ENCODE measurements around the gene EIF2D.

EIF2D gene

GRCh38 chr1:206593351-206593925 lies 18.8 kb downstream of the EIF2D start:
- H3K4me1 ChIP-seq (ENCODE audit: insufficient read depth, insufficient read length), result no peaks in the 10 kb centered on the region
- no peak overlapping the region for H3K9ac ChIP-seq (ENCODE audit: insufficient read length, low read depth)
- peaks cover 89% of the 10 kb centered on the region for H3K36me3 ChIP-seq (ENCODE audit: insufficient read depth, insufficient read length, low read length)
- H3K9me3 ChIP-seq (ENCODE audit: insufficient read depth, low read length), result no peaks in the 10 kb centered on the region
- no peak for TF ChIP-seq YY1 (IDR thresholded peaks at IDR 0.05; ENCODE audit: insufficient read depth, insufficient read length)
- no peak for TF ChIP-seq SUZ12 (IDR thresholded peaks at IDR 0.05; ENCODE audit: extremely low read depth, insufficient read depth, insufficient read length)
- TF ChIP-seq ZNF274 (IDR thresholded peaks at IDR 0.05; ENCODE audit: low read depth, low read length), result no peak
- H3K27me3 ChIP-seq (ENCODE audit: insufficient read depth, insufficient read length), result no peaks in the 10 kb centered on the region
- H3K4me3 ChIP-seq (ENCODE audit: insufficient read length, low read depth), result no peak overlapping the region
- DNase-seq (ENCODE audit: low read depth, low spot score), result no peak

GRCh38 chr1:206591696-206592095 lies 20.6 kb downstream of the EIF2D start:
- peaks cover 87% of the 10 kb centered on the region for H3K36me3 ChIP-seq (ENCODE audit: insufficient read depth, insufficient read length, low read length)
- TF ChIP-seq ZNF274 (IDR thresholded peaks at IDR 0.05; ENCODE audit: low read depth, low read length) (no peak), SUZ12 (IDR thresholded peaks at IDR 0.05; ENCODE audit: extremely low read depth, insufficient read depth, insufficient read length) (no peak), YY1 (IDR thresholded peaks at IDR 0.05; ENCODE audit: insufficient read depth, insufficient read length) (no peak)
- H3K4me3 ChIP-seq (ENCODE audit: insufficient read length, low read depth), result no peak overlapping the region
- H3K9me3 ChIP-seq (ENCODE audit: insufficient read depth, low read length), result no peaks in the 10 kb centered on the region
- no peak for DNase-seq (ENCODE audit: low read depth, low spot score)
- H3K4me1 ChIP-seq (ENCODE audit: insufficient read depth, insufficient read length), result no peaks in the 10 kb centered on the region
- no peak overlapping the region for H3K9ac ChIP-seq (ENCODE audit: insufficient read length, low read depth)
- no peaks in the 10 kb centered on the region for H3K27me3 ChIP-seq (ENCODE audit: insufficient read depth, insufficient read length)

- DNase-seq (ENCODE audit: low read depth, low spot score), result no peak
- no peaks in the 10 kb centered on the region for H3K9me3 ChIP-seq (ENCODE audit: insufficient read depth, low read length)
- H3K4me3 ChIP-seq (ENCODE audit: insufficient read length, low read depth), result no peak overlapping the region
- no peaks in the 10 kb centered on the region for H3K4me1 ChIP-seq (ENCODE audit: insufficient read depth, insufficient read length)
- TF ChIP-seq ZNF274 (IDR thresholded peaks at IDR 0.05; ENCODE audit: low read depth, low read length), result no peak
- TF ChIP-seq SUZ12 (IDR thresholded peaks at IDR 0.05; ENCODE audit: extremely low read depth, insufficient read depth, insufficient read length), result no peak
- TF ChIP-seq YY1 (IDR thresholded peaks at IDR 0.05; ENCODE audit: insufficient read depth, insufficient read length), result no peak
- H3K9ac ChIP-seq (ENCODE audit: insufficient read length, low read depth), result no peak overlapping the region
- peaks cover 86% of the 10 kb centered on the region for H3K36me3 ChIP-seq (ENCODE audit: insufficient read depth, insufficient read length, low read length)
- H3K27me3 ChIP-seq (ENCODE audit: insufficient read depth, insufficient read length), result no peaks in the 10 kb centered on the region
Observed at GRCh38 chr1:206591226-206591625, 21.0 kb downstream of the EIF2D start.

- no peaks in the 10 kb centered on the region for H3K9me3 ChIP-seq (ENCODE audit: insufficient read depth, low read length)
- no peak overlapping the region for H3K9ac ChIP-seq (ENCODE audit: insufficient read length, low read depth)
- H3K4me1 ChIP-seq (ENCODE audit: insufficient read depth, insufficient read length), result no peaks in the 10 kb centered on the region
- TF ChIP-seq YY1 (IDR thresholded peaks at IDR 0.05; ENCODE audit: insufficient read depth, insufficient read length) (no peak), SUZ12 (IDR thresholded peaks at IDR 0.05; ENCODE audit: extremely low read depth, insufficient read depth, insufficient read length) (no peak), ZNF274 (IDR thresholded peaks at IDR 0.05; ENCODE audit: low read depth, low read length) (no peak)
- H3K36me3 ChIP-seq (ENCODE audit: insufficient read depth, insufficient read length, low read length), result peaks cover 75% of the 10 kb centered on the region
- DNase-seq (ENCODE audit: low read depth, low spot score), result no peak
- no peaks in the 10 kb centered on the region for H3K27me3 ChIP-seq (ENCODE audit: insufficient read depth, insufficient read length)
- no peak overlapping the region for H3K4me3 ChIP-seq (ENCODE audit: insufficient read length, low read depth)
Observed at GRCh38 chr1:206590025-206590758, 22.1 kb downstream of the EIF2D start.

- peaks cover 65% of the 10 kb centered on the region for H3K36me3 ChIP-seq (ENCODE audit: insufficient read depth, insufficient read length, low read length)
- H3K9me3 ChIP-seq (ENCODE audit: insufficient read depth, low read length), result no peaks in the 10 kb centered on the region
- no peak overlapping the region for H3K9ac ChIP-seq (ENCODE audit: insufficient read length, low read depth)
- H3K4me3 ChIP-seq (ENCODE audit: insufficient read length, low read depth), result no peak overlapping the region
- no peak for DNase-seq (ENCODE audit: low read depth, low spot score)
- TF ChIP-seq ZNF274 (IDR thresholded peaks at IDR 0.05; ENCODE audit: low read depth, low read length), result no peak
- TF ChIP-seq YY1 (IDR thresholded peaks at IDR 0.05; ENCODE audit: insufficient read depth, insufficient read length), result no peak
- no peak for TF ChIP-seq SUZ12 (IDR thresholded peaks at IDR 0.05; ENCODE audit: extremely low read depth, insufficient read depth, insufficient read length)
- H3K4me1 ChIP-seq (ENCODE audit: insufficient read depth, insufficient read length), result no peaks in the 10 kb centered on the region
- H3K27me3 ChIP-seq (ENCODE audit: insufficient read depth, insufficient read length), result no peaks in the 10 kb centered on the region
Observed at GRCh38 chr1:206589206-206589605, 23.1 kb downstream of the EIF2D start.

- H3K9me3 ChIP-seq (ENCODE audit: insufficient read depth, low read length), result no peaks in the 10 kb centered on the region
- no peaks in the 10 kb centered on the region for H3K27me3 ChIP-seq (ENCODE audit: insufficient read depth, insufficient read length)
- no peak for DNase-seq (ENCODE audit: low read depth, low spot score)
- TF ChIP-seq ZNF274 (IDR thresholded peaks at IDR 0.05; ENCODE audit: low read depth, low read length) (no peak), YY1 (IDR thresholded peaks at IDR 0.05; ENCODE audit: insufficient read depth, insufficient read length) (no peak), SUZ12 (IDR thresholded peaks at IDR 0.05; ENCODE audit: extremely low read depth, insufficient read depth, insufficient read length) (no peak)
- H3K4me3 ChIP-seq (ENCODE audit: insufficient read length, low read depth), result no peak overlapping the region
- no peak overlapping the region for H3K9ac ChIP-seq (ENCODE audit: insufficient read length, low read depth)
- H3K4me1 ChIP-seq (ENCODE audit: insufficient read depth, insufficient read length), result no peaks in the 10 kb centered on the region
- peaks cover 58% of the 10 kb centered on the region for H3K36me3 ChIP-seq (ENCODE audit: insufficient read depth, insufficient read length, low read length)
Observed at GRCh38 chr1:206588492-206588891, 23.8 kb downstream of the EIF2D start.

- Histone ChIP-seq H3K36me3 (ENCODE audit: insufficient read depth, insufficient read length, low read length) (peaks cover 52% of the 10 kb centered on the region), H3K4me1 (ENCODE audit: insufficient read depth, insufficient read length) (peaks cover 2% of the 10 kb centered on the region), H3K27me3 (ENCODE audit: insufficient read depth, insufficient read length) (no peaks in the 10 kb centered on the region), H3K4me3 (ENCODE audit: insufficient read length, low read depth) (no peak overlapping the region), H3K9me3 (ENCODE audit: insufficient read depth, low read length) (no peaks in the 10 kb centered on the region), H3K9ac (ENCODE audit: insufficient read length, low read depth) (no peak overlapping the region)
- DNase-seq (ENCODE audit: low read depth, low spot score), result no peak
- TF ChIP-seq SUZ12 (IDR thresholded peaks at IDR 0.05; ENCODE audit: extremely low read depth, insufficient read depth, insufficient read length) (no peak), ZNF274 (IDR thresholded peaks at IDR 0.05; ENCODE audit: low read depth, low read length) (no peak), YY1 (IDR thresholded peaks at IDR 0.05; ENCODE audit: insufficient read depth, insufficient read length) (no peak)
Observed at GRCh38 chr1:206587904-206588303, 24.4 kb downstream of the EIF2D start.
